Measurements from ENCODE around the gene PDLIM5.
"Not testable (repeated sequence)": the region's sequence is repeated elsewhere in the genome, so short reads cannot be mapped to it uniquely, and the experiment has no call there.

Gene PDLIM5

GRCh38 chr4:94466923-94467322, 15.2 kb downstream of the PDLIM5 start:
- DNase-seq = no peak

- no peak for DNase-seq
These were observed 16.5 kb downstream of the PDLIM5 start for GRCh38 chr4:94468093-94468769.

- no peak for DNase-seq
These were observed 17.6 kb downstream of the PDLIM5 start for GRCh38 chr4:94469221-94469784.

GRCh38 chr4:94470132-94470531, 18.4 kb downstream of the PDLIM5 start:
- no peak for DNase-seq

- DNase-seq = not testable (repeated sequence)
These were observed 19.0 kb downstream of the PDLIM5 start for GRCh38 chr4:94470782-94471181.

- no peak for DNase-seq
These were observed 20.5 kb downstream of the PDLIM5 start for GRCh38 chr4:94472056-94472826.

- DNase-seq = no peak
These were observed 23.3 kb downstream of the PDLIM5 start for GRCh38 chr4:94475050-94475449.

GRCh38 chr4:94475794-94476193, 24.1 kb downstream of the PDLIM5 start:
- no peak for DNase-seq

GRCh38 chr4:94477227-94477626, 25.5 kb downstream of the PDLIM5 start:
- no peak for DNase-seq

GRCh38 chr4:94478805-94479204, 27.1 kb downstream of the PDLIM5 start:
- not testable (repeated sequence) for DNase-seq

GRCh38 chr4:94479358-94480141, 27.8 kb downstream of the PDLIM5 start:
- no peak for DNase-seq

GRCh38 chr4:94480362-94480951, 28.7 kb downstream of the PDLIM5 start:
- DNase-seq = no peak

- DNase-seq = no peak
These were observed 32.2 kb downstream of the PDLIM5 start for GRCh38 chr4:94483895-94484294.

- DNase-seq = no peak
These were observed 33.1 kb downstream of the PDLIM5 start for GRCh38 chr4:94484818-94485217.

- DNase-seq = no peak
These were observed 34.6 kb downstream of the PDLIM5 start for GRCh38 chr4:94486372-94486801.

GRCh38 chr4:94488670-94489069, 36.9 kb downstream of the PDLIM5 start:
- DNase-seq = no peak

GRCh38 chr4:94489098-94489497, 37.4 kb downstream of the PDLIM5 start:
- no peak for DNase-seq

- no peak for DNase-seq
These were observed 38.7 kb downstream of the PDLIM5 start for GRCh38 chr4:94490437-94490836.

- DNase-seq = no peak
These were observed 39.6 kb downstream of the PDLIM5 start for GRCh38 chr4:94491322-94491721.

GRCh38 chr4:94495408-94495807, 43.7 kb downstream of the PDLIM5 start:
- no peak for DNase-seq

- no peak for DNase-seq
These were observed 45.9 kb downstream of the PDLIM5 start for GRCh38 chr4:94497690-94498089.

GRCh38 chr4:94498502-94498901, 46.8 kb downstream of the PDLIM5 start:
- no peak for DNase-seq

- DNase-seq = no peak
These were observed 48.9 kb downstream of the PDLIM5 start for GRCh38 chr4:94500685-94501084.
